GM18505 (cell line): Measurements from ENCODE around the gene RAB6A.
A peak's percentile ranks its signal among the peaks of the same experiment; 100 is the strongest.

Experiments
- ATAC-seq: cut with Tn5 transposase; IDR thresholded peaks from one replicate; pipeline ENCODE4 v1.9.1; 2021; ENCODE audit not compliant: unreplicated experiment
- POLR2A ChIP-seq: IDR thresholded peaks from 4 replicates; pipeline ENCODE4 v1.6.1; 2011; ENCODE audit warnings: borderline replicate concordance; ENCODE audit not compliant: insufficient read depth, insufficient read length; ENCODE audit errors: extremely low read depth

The RAB6A gene

GRCh38 chr11:73648121-73648520 lies 112.8 kb downstream of the RAB6A start:
- no peak for ATAC-seq

GRCh38 chr11:73647459-73648100 lies 113.3 kb downstream of the RAB6A start:
- no peak for TF ChIP-seq POLR2A
- ATAC-seq: peak; percentile 74

More at GRCh38 chr11:73648121-73648520, 112.8 kb downstream of the RAB6A start:
- no peak for TF ChIP-seq POLR2A

GRCh38 chr11:73645972-73646631 lies 114.8 kb downstream of the RAB6A start, which contains the start of gene PLEKHB1:
PLEKHB1 (plus strand) TSS chr11:73646581; CDS start chr11:73646609, 28 bp downstream.
- TF ChIP-seq POLR2A: no peak
- no peak for ATAC-seq

- ATAC-seq: no peak
- no peak for TF ChIP-seq POLR2A
These were observed 115.5 kb downstream of the RAB6A start for GRCh38 chr11:73645121-73645969.

GRCh38 chr11:73641668-73642067 lies 119.2 kb downstream of the RAB6A start:
- no peak for ATAC-seq
- TF ChIP-seq POLR2A: no peak

- ATAC-seq: no peak
These were observed 120.3 kb downstream of the RAB6A start for GRCh38 chr11:73640592-73640991.

GRCh38 chr11:73637012-73637411 lies 123.9 kb downstream of the RAB6A start:
- no peak for ATAC-seq
- no peak for TF ChIP-seq POLR2A

More at GRCh38 chr11:73640592-73640991, 120.3 kb downstream of the RAB6A start:
- TF ChIP-seq POLR2A: no peak

- TF ChIP-seq POLR2A: no peak
- no peak for ATAC-seq
These were observed 124.6 kb downstream of the RAB6A start for GRCh38 chr11:73636249-73636648.

GRCh38 chr11:73635721-73636120 lies 125.2 kb downstream of the RAB6A start:
- no peak for TF ChIP-seq POLR2A
- no peak for ATAC-seq

GRCh38 chr11:73633999-73634398 lies 126.9 kb downstream of the RAB6A start:
- no peak for TF ChIP-seq POLR2A
- no peak for ATAC-seq

- TF ChIP-seq POLR2A: no peak
- ATAC-seq: no peak
These were observed 127.9 kb downstream of the RAB6A start for GRCh38 chr11:73632996-73633395.

- TF ChIP-seq POLR2A: no peak
- ATAC-seq: no peak
These were observed 131.0 kb downstream of the RAB6A start for GRCh38 chr11:73629907-73630306.

- no peak for TF ChIP-seq POLR2A
- no peak for ATAC-seq
These were observed 135.1 kb downstream of the RAB6A start for GRCh38 chr11:73625696-73626318.
